HG02588 (cell line): Measurements from ENCODE around the gene CENPT.
A peak's percentile ranks its signal among the peaks of the same experiment; 100 is the strongest.
"Not testable (repeated sequence)": the region's sequence is repeated elsewhere in the genome, so short reads cannot be mapped to it uniquely, and the experiment has no call there.

Experiments used
- ATAC-seq: cut with Tn5 transposase; IDR thresholded peaks from one replicate; pipeline ENCODE4 v1.9.1; 2021; ENCODE audit warnings: mild to moderate bottlenecking, moderate library complexity; ENCODE audit not compliant: unreplicated experiment

The CENPT gene

GRCh38 chr16:67848118-67848517 is 625 bp upstream of the CENPT start:
- ATAC-seq = no peak

GRCh38 chr16:67846320-67847063 is 1.0 kb downstream of the CENPT start, which contains the start of gene NUTF2:
Gene NUTF2, plus strand, starts transcription at chr16:67846933. Its CDS starts 18,198 bp downstream, at chr16:67865131.
- ATAC-seq = peak; percentile 56

DNA sequence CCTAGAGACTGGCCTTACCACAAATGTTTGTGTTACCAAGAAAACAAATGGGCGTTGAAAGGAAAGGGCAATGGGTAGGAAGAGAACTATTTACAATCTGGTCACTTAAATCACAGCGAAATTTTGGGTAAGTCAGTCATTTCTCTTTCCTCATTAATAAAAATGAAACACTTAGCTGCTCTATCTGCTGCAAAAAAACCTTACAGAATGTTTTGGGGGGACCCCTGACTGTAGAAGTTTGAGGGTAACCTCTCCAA is 1.5 kb downstream of the CENPT start:
- no peak for ATAC-seq

GRCh38 chr16:67845291-67846062 is 2.0 kb downstream of the CENPT start:
- no peak for ATAC-seq

- ATAC-seq = no peak
These were observed 3.0 kb downstream of the CENPT start for GRCh38 chr16:67844497-67844896.

DNA sequence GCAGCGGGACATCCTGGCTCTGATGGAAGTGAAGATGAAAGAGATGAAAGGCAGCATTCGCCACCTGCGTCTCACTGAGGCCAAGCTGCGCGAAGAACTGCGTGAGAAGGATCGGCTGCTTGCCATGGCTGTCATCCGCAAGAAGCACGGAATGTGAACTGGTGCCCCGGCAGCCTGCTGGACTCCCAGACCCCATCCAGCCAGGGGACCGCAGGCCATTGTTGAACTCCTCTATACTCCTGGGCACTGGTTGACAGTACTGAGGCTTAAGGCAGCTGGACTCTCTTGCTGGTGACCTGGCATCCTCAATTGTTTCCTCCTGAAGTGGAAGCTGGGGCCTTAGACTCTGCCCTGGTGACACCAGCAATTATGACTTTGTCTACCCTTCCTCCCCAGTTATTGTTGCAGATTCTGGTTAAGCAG is 4.1 kb downstream of the CENPT start:
- no peak for ATAC-seq

- ATAC-seq = peak; percentile 8
These were observed 4.8 kb downstream of the CENPT start for GRCh38 chr16:67842509-67843342.

- peak; percentile 39 for ATAC-seq
These were observed 5.5 kb downstream of the CENPT start, which contains the start of gene THAP11 for GRCh38 chr16:67841816-67842508. Gene THAP11, plus strand, starts transcription at chr16:67842320. Its CDS starts 235 bp downstream, at chr16:67842555.

GRCh38 chr16:67841198-67841815 is 6.2 kb downstream of the CENPT start:
- ATAC-seq = no peak

DNA sequence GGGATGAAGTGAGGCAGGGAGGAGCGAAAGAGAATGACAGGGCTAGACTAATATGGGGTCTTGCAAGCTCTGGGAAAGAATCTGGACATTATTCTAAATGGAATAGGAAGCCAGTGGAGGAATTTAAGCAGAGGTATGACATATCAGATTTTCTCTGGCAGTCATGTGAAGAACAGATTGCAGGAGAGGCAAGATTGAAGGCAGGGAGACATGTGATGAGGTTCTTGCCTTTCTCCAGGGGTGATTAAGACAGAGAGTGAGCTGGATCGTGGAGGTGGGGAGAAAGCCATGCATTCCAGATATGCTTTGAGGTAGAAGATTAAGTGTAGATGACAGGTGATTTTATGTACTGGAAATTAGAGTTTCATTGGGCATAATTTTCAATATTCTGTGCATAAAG is 9.7 kb downstream of the CENPT start:
- no peak for ATAC-seq

DNA sequence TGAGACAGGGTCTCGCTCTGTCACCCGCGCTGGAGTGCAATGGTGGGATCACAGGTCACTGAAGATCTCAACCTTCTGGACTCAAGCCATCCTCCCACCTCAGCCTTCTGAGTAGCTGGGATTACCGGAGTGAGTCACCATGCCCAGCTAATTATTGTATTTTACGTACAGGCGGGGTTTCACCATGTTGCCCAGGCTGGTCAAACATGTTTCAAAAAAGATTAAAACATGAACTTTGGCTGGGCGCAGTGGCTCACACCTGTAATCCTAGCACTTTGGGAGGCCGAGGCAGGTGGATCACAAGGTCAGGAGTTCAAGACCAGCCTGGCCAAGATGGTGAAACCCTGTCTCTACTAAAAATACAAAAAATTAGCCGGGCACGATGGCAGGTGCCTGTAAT is 10.3 kb downstream of the CENPT start:
- ATAC-seq = not testable (repeated sequence)

DNA sequence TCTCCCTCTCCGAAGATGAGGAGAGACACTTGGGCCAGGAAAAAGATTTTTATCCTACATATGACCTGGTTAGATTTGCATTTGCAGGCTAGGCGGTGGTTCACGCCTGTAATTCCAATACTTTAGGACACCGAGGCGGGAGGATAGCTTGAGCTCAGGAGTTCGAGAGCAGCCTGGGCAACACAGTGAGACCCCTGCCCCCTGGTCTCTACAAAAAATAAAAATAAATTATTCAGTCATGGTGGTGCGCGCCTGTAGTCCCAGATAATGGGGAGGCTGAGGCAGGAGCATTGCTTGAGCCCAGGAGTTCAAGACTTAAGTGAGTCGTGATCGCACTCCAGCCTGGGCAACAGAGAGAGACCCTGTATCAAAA is 13.3 kb downstream of the CENPT start:
- ATAC-seq = no peak

DNA sequence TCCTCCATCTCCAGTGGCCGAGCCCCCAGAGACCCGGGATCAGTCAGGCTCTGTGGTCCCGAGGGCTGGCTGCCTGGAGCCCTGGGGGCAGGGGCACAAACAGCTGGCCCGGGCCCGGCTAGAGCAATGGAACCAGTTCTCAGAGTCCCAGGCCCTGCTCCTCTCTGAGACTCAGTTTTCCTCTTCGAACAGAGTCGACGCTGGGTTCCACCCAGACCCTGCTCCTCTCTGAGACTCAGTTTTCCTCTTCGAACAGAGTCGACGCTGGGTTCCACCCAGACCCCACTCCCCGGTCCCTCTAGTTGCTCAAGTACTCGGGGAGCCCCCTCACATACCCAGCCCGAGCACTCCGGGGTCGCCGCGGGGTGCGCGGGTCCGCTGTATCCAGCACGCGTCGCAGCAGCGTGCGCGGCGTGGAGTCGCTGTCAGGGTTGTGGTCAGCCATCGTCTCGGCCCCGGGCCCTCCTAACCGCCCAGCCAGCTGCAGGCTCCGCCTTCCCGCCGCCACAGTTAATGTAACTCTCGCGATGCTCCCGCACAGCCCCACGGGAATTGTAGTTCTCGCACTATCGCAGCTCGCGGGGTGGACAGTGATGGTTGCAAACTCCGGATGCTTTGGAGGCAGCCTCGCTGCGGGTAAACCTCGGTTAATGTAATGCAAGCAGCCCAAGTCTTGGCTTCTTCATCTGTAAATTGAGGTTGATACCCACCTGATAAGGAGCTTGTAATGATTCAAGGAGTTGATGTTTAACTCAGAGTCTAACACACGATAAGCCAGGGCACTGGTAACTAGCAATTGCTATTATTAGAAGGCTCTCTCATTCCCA is 13.9 kb downstream of the CENPT start:
- peak; percentile 97 for ATAC-seq

DNA sequence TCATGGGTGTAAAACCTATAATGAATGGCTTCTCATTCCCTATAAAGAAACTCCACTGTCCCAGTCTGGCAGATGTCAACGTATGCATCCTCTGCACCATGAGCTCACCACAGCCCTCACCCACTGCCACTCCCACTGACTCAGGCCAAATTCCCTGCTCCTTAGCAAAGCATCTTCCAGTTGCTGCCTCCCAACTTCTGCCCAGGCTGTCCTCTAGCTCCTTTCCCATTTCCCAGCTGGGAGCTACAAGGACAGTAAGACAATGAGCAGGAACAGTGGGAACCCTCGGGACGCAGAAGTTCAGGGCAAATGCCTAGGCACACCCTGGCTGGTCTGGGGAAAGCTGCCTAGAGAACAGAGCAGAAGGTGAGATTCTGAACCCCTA is 14.5 kb downstream of the CENPT start:
- ATAC-seq = no peak

- ATAC-seq = no peak
These were observed 18.8 kb downstream of the CENPT start for GRCh38 chr16:67828651-67829050.

- no peak for ATAC-seq
These were observed 21.6 kb downstream of the CENPT start for GRCh38 chr16:67825906-67826305.

DNA sequence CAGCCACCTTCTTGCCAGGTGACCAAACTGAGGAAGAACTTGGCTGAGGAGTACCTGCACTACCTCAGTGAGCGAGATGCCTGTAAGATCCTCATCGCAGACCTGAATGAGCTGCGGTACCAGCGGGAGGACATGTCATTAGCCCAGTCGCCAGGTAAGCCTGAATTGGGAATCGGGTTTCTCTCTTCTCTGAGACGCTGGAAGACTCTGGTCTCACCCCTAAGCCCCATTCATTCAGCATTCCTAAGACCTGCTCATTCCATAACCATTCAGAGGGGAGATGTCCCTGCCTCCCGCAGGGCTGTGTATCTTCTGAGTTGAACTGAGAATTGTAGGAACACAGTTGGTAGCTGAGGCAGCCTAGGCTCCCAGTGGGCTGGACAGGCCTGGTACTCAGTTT is 22.4 kb downstream of the CENPT start:
- no peak for ATAC-seq

- no peak for ATAC-seq
These were observed 25.0 kb downstream of the CENPT start for GRCh38 chr16:67822511-67822910.

DNA sequence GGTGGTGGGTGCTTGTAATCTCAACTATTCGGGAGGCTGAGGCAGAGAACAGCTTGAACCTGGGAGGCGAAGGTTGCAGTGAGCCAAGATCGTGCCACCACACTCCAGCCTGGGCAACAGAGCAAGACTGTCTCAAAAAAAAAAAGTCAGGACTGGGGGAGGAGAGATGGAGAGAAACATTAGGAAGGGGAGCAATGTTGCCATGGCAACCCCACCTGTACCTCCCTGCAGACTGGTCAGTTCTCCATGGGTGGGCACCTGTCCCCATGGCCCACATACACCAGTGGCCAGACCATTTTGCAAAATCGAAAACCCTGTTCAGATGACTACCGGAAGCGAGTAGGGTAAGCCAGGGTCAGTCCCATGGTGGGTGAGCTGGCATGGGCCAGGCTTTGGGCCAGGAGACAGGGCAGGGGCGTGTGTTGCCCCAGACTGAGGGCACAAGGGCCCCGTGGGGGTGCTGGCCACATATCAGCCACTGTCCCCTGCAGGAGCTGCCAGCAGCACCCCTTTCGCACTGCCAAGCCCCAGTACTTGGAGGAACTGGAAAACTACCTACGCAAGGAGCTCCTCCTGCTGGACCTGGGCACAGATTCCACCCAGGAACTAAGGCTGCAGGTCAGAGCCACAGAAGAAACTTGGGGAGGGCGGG is 26.8 kb downstream of the CENPT start:
- ATAC-seq = no peak
